NCI-H774 (cell line): ENCODE measurements around the gene ME3.
A peak's percentile ranks its signal among the peaks of the same experiment; 100 is the strongest.

Experiments
- DNase-seq: peaks from one replicate; lab custom pipeline; 2025; lab: John Stamatoyannopoulos, UW

ME3 gene

DNA sequence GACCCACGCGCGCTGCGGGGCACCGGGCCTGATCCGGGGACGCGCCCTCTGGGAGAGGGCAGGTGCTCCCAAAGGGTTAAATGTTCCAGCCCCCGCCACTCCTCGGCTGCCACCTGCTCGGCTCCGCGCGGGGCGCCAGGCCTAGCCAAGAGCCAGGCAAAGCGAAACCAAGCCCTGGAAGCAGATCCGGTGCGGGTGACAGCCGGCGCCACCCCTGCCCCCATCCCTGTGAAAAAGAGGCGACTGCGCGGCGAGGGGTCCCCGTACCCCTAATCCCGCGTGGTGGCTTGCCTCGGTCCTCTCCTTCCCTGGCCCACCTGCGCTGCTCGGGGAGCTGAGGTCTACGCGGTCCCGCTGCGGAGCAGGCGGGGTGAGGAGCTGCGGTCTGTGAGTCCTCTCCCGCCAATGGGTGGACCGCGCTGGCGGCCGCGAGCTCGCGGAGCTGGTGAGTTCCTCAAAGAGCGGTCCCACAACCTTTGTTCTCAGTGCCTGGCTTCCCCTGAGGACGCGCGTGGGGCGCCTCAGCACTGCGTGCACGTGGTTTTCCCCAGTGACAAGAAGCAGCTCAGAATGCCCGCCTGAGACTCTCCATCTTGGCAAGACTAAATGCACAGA lies at the start of gene ME3:
ME3 (minus strand) TSS at position 610 of the 615 bp plus-strand sequence.
- DNase-seq, result peak; percentile 65

- DNase-seq, result no peak
Observed at GRCh38 chr11:86722006-86722405, 49.6 kb upstream of the ME3 start.

DNA sequence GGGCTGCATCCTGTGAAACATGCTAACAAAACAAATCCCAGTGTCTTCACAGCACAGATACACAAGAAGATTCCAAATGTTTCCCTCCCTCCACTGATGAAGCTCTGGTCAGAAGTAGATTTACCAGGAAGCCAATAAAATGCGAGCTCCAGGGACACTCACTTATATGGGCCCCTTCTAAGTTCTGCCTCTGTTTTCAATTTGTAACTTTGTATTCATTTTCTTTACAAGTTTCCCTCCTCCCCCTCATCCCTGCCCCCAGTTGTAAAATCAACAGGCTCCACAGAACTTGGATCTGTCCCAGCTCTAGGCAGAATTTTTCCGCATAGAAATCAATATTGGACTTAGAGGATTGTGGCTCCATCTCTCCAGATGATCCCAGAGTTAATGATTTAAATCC lies 48.1 kb upstream of the ME3 start:
- no peak for DNase-seq

- no peak for DNase-seq
Observed at GRCh38 chr11:86719781-86720463, 47.5 kb upstream of the ME3 start.

DNA sequence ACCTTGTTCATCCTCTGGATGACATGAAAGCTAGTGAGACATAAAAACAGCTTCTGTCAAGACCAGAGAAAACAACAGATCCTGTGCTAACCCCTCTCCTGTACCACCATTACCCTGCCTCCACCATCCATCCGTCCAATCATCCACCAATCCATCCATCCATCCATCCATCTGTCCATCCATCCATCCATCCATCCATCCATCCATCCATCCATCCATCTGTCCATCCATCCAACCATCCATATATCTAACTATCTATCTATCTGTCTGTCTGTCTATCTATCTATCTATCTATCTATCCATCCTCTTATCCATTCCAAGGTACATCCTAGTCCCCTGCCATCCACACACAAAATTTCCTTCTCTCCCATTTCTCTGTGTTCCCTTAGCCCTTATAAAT lies 46.6 kb upstream of the ME3 start:
- DNase-seq, result no peak

DNA sequence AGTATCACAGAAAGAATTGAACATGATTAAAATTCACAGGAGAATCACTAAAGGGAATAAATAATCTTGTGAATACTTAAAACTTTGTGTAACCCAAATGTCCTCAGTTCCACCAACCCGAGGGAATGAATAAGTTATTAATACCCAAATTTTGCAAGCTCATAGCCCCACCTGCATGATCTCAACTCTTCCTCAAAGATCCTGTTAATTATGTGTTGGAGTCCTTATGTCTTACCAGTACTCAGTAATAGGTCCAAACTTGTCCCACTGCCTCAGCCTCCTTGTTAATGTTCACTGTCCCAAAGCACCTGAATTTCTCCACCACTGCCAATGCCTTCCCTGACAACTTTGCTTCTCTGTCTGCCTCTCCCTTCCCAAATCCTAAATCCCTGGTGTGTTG lies 46.1 kb upstream of the ME3 start:
- DNase-seq, result no peak

GRCh38 chr11:86717817-86718501 lies 45.5 kb upstream of the ME3 start:
- DNase-seq, result no peak

DNA sequence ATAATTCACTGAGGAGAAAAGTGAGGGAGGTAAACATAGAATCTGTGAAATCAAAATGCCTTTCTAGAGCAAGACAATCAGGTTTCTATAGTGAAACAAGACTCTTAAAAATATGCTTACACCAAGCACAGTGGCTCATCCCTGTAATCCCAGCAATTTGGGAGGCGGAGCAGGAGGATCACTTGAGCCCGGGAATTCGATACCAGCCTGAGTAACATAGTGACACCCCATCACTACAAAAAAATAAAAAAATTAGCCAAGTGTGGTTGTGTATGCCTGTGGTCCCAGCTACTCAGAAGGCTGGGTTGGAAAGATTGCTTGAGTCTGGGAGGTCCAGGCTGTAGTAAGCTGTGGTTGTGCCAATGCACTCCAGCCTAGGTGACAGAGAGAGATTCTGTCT lies 43.2 kb upstream of the ME3 start:
- DNase-seq, result no peak

DNA sequence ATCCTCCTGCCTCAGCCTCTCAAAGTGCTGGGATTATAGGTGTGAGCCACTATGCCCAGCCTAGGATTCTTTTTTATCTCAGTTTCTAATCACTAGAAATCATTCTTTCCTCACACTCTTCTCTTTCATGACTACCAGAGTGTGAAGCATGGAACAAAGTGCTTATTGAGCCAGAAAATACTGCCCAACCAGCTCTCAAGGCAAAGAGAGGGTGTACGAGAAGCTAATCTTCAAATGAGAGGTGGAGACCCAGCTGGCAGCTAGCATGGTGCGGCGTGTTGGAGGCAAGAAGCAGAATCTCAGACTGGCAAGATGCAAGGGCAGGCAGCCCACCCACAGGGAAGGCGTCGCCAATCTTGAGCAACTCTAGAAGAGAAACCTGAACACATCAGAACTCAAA lies 41.1 kb upstream of the ME3 start:
- no peak for DNase-seq

DNA sequence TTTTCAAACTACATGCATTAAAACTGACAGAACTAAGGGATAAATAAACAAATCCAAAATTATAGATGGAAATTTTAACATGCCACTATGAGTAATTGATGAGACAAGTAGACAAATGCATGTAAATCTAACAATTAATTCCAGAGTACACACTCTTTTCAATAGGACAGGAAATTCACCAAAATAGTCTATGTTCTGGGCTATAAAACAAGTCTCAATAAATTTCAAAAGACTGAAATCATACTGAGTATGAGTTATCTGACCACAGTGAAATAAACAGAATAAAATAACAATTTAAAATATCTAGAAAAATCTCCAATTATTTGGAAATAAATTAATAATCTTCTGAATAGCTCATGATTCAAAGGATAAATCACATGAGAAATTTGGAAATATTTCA lies 38.5 kb upstream of the ME3 start:
- no peak for DNase-seq

GRCh38 chr11:86708669-86709068 lies 36.3 kb upstream of the ME3 start:
- DNase-seq, result no peak

DNA sequence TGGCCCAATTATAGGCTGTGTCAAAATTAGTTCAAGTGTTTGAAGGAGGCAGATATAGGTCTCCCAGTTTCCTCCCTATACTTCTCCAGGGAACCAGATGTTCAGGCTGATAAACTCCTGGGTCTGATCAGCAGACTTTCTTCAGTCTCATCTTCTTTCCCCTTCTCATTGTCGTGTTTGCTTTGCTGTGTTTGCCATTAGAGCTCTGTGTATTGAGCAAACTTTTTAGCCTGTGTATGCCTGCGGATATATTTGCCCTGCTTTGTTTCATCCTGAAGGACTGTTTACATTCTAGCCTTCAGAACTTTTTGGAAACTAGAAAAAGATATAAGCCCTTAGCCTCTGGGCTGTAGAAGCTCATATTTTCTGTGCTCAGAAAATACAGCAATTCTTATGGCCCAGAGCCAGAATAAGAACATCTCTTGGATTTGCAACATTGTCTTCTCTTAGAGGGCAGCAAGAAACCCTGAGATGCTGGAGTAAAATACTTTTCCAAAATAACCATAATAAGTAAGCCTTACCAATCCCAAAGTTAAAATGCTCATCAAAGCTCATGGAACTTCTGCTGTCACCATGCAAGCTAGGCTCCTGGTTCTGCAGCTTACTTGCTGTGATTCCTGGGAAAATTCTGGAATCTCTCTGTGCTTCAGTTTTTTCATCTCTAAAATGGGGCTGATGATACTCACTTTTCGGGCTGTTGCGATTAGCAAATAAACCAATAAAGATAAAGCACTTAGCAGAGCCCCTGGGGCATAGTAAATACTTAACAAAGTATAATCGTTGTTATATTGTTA lies 34.1 kb upstream of the ME3 start:
- DNase-seq, result peak; percentile 18

DNA sequence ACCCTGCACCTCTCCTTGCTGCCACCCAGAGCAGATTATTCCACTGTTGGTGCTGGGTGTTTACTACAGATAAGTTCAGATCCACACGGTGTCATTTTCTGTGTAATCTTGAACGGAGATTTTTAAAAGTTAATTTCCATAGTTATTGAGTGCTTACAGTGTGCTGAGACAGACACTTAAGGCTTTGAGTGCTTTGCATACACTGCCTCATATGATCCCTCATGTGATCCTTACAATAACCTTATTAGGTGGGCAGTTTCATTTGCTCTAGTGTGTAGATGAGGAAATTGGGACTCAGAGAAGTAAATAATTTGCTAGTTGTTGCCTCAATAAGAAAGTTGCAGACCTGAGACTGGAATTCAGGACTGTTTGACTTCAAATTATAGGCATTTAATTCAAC lies 32.3 kb upstream of the ME3 start:
- DNase-seq, result no peak

DNA sequence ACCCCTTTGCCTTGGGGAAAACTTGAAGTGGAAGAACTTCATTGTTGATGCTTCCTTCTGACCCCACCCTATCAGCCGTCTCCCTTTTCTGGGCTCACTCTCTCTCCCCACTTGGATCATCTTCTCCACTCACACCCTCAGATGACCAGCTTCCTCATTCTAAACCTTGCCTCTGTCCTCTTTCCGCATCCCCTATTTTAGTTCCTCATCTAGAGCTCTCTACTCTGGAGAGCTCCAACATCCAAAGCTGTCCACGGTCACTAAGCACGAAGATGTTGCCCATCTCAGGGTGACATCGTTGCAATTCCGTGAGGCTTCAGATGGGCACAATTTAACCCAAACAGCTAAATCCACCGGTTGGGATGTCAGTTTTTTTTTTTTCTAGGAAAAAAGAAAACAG lies 31.6 kb upstream of the ME3 start:
- no peak for DNase-seq

DNA sequence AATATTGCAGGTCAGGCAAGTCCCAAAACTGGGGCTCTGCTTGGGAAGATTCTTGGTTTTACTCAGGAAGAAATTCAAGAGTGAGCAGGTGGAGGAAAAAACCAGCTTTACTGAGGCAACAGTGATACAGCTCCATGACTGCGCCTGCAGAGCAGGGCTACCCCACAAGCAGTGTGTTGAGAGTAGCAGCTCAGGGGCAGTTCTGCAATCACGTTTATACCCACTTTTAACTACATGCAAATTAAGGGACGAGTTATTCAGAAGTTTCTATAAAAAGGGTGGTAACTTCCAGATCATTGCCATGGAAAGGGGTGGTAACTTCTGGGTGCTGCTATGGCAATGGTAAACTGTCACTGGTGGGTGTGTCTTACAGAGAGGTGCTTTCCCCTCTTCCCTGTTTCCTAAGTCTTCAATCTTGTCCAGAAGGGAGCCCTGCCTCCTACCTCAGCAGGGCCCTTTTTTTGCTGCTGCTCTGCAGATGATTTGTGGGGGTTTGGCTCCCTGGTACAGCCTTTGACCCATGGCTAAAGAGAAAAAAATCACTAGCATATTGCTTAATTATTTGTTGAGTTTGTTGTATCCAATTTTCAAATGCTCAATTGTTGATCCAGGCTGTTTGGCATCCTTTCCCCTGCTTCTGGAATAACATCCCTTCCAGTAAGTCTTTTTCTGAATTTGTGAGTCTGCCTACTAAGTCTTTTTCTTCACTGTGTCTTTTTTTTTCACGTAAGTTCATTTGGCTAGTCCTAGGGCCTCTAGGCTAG lies 30.0 kb upstream of the ME3 start:
- DNase-seq, result no peak

DNA sequence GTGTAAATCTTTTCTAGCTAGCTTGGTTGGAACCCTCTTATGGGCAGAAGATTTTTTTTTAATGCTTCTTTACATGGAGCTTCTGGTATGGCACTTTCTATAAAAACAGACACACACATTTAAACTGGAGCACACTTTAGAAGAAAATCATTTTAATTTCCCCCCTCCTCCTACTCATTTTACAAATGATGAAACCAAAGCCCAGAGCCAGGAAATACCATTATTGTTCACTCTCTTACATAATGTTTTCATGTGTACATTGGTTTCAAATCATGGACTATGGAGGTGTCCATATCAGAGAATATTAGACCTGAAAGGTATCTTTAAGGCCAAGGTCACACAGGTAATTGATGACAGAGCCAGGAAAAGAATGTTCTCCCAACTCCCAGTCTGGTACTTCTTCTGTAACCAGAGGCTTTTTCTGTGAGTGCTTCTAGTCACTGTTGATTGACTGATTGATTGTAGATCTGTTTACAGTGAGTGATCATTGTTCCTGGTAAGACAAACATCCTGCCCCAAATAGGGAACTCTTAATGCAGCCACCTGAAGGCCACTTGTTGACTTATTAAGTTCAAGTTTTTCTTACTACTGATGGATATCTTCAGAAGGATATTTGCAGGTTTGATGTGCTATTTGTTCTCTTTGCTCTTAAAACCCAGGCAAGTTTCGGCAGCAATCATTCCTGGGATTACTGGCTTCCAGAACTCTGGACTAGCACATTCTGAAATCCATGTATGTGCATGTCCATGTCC lies 26.8 kb upstream of the ME3 start:
- no peak for DNase-seq

DNA sequence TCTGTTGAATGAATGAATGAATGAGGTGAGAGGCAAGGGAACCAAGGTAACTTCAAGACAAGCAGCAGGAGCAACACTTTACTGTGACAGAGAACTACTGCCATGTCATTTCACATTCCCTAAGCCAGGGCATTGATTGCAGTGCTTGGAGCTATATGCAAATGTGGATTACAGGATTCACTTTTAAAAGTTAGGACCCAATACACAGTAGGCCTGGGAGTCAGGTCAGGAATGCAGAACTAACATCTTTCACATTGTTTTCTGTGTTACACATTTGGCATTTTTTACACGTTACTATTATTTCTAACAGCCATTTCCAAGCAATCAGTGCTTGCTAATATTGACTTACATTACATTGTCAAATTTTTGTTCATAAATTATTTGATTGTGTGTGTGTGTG lies 26.2 kb upstream of the ME3 start:
- DNase-seq, result no peak

- DNase-seq, result no peak
Observed at GRCh38 chr11:86696451-86696850, 24.0 kb upstream of the ME3 start.

DNA sequence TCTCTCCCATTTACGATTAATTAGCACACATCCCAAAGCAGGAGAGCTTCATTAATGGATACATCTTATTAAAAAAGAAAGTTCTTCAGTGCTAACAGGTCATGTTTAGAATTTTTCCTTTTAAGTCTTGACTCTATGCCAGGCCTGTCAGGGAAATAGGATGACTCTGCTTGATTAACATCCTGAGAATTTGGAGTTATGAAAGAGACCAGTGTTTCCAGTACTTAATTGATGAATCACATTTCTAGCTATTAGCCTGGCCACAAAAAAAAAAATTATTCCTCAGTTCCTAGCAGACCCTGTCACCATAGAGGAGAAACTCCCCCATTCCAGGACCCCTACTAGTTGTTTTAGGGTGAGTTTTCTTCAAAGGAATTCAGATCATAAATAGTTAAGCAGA lies 23.6 kb upstream of the ME3 start:
- DNase-seq, result no peak

DNA sequence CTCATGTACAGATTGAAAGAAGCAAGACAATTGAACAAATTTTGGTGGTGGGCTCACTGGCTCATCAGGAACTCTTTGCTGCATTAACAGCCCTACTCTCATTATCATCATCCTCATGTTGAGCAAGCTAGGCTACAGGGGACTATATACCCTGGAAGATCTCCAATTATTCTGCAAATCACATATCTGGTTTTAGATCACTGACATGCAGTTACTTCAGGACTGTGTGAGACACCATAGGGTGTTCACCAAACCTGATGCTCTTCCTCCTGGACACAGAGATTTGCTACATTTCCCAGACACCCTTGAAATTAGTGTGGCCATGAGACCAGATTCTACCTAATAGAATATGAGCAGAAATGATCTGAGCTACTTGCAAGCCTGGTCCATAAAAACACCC lies 23.0 kb upstream of the ME3 start:
- DNase-seq, result no peak

GRCh38 chr11:86693518-86693917 lies 21.1 kb upstream of the ME3 start:
- DNase-seq, result no peak
